ENCODE measurements around the gene MYBPC3. TPM values are rescaled to one million over a fixed set of nuclear protein-coding genes. Genes with fewer than 3 reads are reported as not detected.

Gene MYBPC3
- total and polyA plus RNA-seq, 5 donors: 953 to 1,924 (median 1,256) TPM

DNA sequence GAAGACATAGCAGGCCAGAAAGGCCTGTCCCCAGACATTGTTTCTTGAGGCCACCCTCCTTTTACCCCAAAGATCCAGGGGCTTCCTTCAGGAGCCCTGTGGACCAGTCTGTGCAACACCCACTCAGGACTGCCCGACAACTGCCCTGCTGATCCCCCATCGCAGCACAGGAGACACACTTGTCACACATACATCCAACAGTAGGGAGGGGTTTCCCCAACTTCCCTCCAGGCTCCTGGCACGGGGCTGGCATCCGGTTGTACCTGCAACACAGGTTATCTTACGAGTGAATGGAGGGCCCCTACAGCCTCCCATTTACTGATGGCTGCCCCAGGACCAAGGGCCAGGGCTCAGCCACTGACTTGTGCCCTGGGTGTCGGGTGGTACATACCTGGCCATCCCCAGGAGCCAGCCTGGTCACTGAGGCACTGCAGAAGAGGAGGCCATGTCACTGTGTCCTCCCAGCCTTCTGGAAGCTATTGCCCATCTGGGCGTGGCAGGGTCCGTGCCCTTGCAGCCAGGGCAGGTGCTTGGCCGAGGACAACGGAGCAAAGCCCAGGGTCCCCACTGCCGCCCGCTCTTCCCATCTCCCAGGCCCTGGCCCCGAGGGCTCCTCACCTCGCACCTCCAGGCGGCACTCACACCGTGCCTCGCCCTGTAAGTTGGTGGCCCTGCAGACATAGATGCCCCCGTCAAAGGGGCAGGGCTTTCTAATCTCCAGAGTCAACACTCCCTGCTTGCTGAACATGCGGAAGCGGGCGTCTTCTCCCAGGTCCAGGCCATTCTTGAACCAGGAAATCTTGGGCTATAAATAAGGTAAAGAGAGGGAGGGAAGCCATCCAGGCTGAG is 20.8 kb downstream of the MYBPC3 start:
- H3K27ac ChIP-seq (ENCODE audit: low read length): peak overlapping the region; percentile 44
- no peaks in the 10 kb centered on the region for H3K27me3 ChIP-seq (ENCODE audit: control insufficient read depth, insufficient read depth)
- WGBS: 56% methylated on average over 21 of the region's 21 CpGs
- H3K4me1 ChIP-seq (ENCODE audit: control insufficient read depth, insufficient read depth, low read length): no peaks in the 10 kb centered on the region
- H3K9me3 ChIP-seq (ENCODE audit: control insufficient read depth, low read length): no peaks in the 10 kb centered on the region
- DNase-seq (peak in 2 of 3 donors; percentile 34 to 49), ATAC-seq (no peak)
- no peak overlapping the region for H3K4me3 ChIP-seq (ENCODE audit: low read length)
- intact Hi-C loops (cut with DNase I): no loop called here

DNA sequence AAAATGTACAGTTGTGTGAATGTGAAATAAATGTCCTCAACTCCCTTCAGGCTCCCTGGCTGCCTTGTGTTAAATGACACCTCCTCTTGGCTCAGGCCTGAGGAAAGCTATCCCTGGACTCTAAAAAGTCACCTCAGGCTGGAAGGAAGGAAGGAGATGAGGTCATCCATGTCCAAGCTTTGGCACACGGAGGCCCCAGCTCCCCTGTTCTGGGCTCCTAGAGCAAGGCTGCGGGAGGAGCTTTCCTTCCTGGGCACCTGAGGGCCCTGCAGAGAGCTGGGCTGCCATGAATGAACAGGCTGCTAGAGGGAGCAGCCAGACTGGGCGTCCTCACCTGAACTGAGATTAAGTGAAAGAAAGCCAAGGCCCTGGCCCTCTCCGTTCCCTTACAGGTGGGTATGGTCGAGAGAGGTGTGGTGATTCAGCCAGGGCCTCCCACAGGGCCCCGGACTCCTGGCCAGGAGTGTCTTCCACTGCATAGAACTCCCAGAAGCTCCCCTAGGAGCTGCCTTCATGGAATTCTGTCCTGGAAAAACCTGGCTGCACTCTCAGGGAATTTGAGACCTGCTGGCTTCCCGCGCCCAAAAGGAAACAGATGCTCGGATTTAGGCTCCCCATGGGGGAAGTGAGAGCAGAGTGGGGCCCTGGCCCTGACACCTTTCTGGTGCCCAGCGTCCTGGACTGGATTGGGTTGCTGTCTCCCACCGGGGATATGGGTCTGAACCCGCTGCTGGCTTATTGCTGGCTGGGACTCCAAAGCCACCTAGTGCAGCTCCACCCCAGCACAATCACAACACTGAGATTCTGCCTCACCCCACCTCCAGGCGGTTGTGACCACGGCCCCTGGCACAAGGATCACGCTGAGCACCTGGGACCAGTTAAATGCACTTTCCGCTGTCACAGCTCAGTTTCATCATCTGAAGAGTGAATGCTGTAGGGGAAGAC is 22.2 kb downstream of the MYBPC3 start:
- Histone ChIP-seq H3K4me3 (ENCODE audit: low read length) (no peak overlapping the region), H3K27me3 (ENCODE audit: control insufficient read depth, insufficient read depth) (no peaks in the 10 kb centered on the region), H3K4me1 (ENCODE audit: control insufficient read depth, insufficient read depth, low read length) (no peaks in the 10 kb centered on the region), H3K27ac (ENCODE audit: low read length) (peak overlapping the region; percentile 49), H3K9me3 (ENCODE audit: control insufficient read depth, low read length) (no peaks in the 10 kb centered on the region)
- 45% methylated on average over 16 of the region's 16 CpGs for WGBS
- ATAC-seq (peak; percentile 30 to 51), DNase-seq (peak in 1 of 3 donors; percentile 57)
- intact Hi-C loops (cut with DNase I): no loop called here

DNA sequence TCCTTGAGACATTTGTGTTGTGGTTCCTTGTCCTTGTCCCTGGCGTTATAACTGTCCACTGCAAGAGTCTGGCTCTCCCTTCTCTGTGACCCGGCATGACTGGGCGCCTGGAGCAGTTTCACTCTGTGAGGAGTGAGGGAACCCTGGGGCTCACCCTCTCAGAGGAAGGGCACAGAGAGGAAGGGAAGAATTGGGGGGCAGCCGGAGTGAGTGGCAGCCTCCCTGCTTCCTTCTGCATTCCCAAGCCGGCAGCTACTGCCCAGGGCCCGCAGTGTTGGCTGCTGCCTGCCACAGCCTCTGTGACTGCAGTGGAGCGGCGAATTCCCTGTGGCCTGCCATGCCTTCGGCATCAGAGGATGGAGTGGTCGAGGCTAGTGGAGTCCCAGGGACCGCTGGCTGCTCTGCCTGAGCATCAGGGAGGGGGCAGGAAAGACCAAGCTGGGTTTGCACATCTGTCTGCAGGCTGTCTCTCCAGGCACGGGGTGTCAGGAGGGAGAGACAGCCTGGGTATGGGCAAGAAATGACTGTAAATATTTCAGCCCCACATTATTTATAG is 23.0 kb downstream of the MYBPC3 start:
- intact Hi-C loops (cut with DNase I): no loop called here
- Histone ChIP-seq H3K27ac (ENCODE audit: low read length) (peak overlapping the region; percentile 34), H3K4me1 (ENCODE audit: control insufficient read depth, insufficient read depth, low read length) (no peaks in the 10 kb centered on the region), H3K4me3 (ENCODE audit: low read length) (no peak overlapping the region), H3K27me3 (ENCODE audit: control insufficient read depth, insufficient read depth) (no peaks in the 10 kb centered on the region), H3K9me3 (ENCODE audit: control insufficient read depth, low read length) (no peaks in the 10 kb centered on the region)
- peak in 1 of 2 donors; percentile 0 for ATAC-seq
- WGBS: 44% methylated on average over 12 of the region's 12 CpGs
- DNase-seq: peak in 1 of 3 donors; percentile 56

DNA sequence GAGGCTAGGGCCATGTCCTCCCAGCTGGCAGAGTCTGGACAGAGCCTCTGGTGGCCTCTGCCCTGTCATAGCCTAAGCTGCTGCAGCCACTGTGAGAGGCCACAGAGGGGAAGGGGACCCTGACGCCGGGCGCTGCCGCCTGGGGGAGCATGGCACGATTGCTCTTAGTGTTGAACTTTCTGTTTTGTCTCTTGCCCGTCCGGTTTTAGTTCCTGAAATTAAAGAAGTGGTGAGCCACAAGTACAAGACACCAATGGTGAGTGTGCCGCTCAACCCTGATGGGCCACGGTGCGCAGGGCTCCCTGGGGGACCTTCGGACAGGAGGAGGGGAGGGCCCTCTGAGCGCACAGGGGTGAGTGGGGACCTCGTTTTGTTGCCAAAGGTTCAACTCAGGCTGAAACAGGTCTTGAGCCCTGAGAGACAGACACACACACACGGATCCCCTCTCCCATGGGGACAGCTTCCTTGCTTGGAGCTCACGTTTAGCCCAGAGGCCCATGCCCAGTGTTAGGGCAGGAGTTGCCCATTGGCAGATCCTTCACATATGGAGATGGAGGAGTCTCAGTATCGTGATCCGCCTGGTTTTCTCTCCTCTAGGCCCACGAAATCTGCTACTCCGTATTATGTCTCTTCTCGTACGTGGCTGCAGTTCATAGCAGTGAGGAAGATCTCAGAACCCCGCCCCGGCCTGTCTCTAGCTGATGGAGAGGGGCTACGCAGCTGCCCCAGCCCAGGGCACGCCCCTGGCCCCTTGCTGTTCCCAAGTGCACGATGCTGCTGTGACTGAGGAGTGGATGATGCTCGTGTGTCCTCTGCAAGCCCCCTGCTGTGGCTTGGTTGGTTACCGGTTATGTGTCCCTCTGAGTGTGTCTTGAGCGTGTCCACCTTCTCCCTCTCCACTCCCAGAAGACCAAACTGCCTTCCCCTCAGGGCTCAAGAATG is 23.8 kb downstream of the MYBPC3 start:
- 68% methylated on average over 29 of the region's 29 CpGs for WGBS
- Histone ChIP-seq H3K9me3 (ENCODE audit: control insufficient read depth, low read length) (no peaks in the 10 kb centered on the region), H3K27me3 (ENCODE audit: control insufficient read depth, insufficient read depth) (no peaks in the 10 kb centered on the region), H3K4me3 (ENCODE audit: low read length) (no peak overlapping the region), H3K4me1 (ENCODE audit: control insufficient read depth, insufficient read depth, low read length) (no peaks in the 10 kb centered on the region), H3K27ac (ENCODE audit: low read length) (peak overlapping the region; percentile 34)
- intact Hi-C loops (cut with DNase I): no loop called here
- ATAC-seq (peak in 1 of 2 donors; percentile 3), DNase-seq (peak in 1 of 3 donors; percentile 55)

DNA sequence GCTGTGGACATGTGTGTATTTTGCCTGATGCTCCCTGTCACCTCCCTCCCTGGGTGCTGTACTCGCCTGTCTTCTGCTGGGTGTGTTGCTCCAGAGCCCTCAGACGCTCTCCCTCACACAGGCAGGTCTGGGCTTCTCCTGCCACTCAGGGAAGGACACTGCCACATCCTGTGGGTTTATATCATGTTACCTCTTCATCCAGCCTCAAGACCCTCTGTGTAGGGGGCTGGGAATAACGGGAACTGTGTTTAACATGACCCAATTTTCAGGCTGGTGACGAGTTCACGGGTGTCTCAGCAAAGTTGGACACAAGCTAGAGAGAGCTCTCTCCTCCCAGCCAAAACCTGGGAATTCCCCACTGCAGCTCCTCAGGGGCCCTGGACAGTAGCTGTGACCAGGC is 24.6 kb downstream of the MYBPC3 start:
- DNase-seq: no peak
- Histone ChIP-seq H3K27me3 (ENCODE audit: control insufficient read depth, insufficient read depth) (no peaks in the 10 kb centered on the region), H3K27ac (ENCODE audit: low read length) (peak overlapping the region; percentile 33), H3K4me3 (ENCODE audit: low read length) (no peak overlapping the region), H3K9me3 (ENCODE audit: control insufficient read depth, low read length) (no peaks in the 10 kb centered on the region), H3K4me1 (ENCODE audit: control insufficient read depth, insufficient read depth, low read length) (no peaks in the 10 kb centered on the region)
- intact Hi-C loops (cut with DNase I): no loop called here
- WGBS: 70% methylated on average over 5 of the region's 5 CpGs
- peak in 1 of 2 donors; percentile 1 for ATAC-seq

DNA sequence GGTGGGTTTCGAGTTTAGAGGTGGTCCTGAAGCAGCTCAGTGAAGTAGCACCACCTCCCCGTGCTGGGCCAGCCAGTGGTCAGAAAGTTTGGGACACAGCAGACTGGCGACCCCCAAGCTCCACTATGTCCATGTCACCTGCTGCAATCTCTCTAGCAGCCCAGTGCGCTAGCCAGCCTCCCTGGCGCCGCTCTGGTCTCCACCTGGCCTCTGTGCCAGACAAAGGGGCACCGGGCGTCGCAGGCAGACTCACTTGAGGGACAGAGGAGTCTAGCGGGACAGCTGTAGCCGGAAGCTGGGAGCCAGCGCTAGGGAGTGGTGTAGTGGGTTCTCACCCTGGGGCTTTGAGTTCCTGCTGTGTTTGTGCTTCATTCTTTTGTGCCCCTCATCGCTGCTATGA is 25.5 kb downstream of the MYBPC3 start:
- Histone ChIP-seq H3K27me3 (ENCODE audit: control insufficient read depth, insufficient read depth) (no peaks in the 10 kb centered on the region), H3K9me3 (ENCODE audit: control insufficient read depth, low read length) (no peaks in the 10 kb centered on the region), H3K27ac (ENCODE audit: low read length) (peak overlapping the region; percentile 41), H3K4me3 (ENCODE audit: low read length) (no peak overlapping the region), H3K4me1 (ENCODE audit: control insufficient read depth, insufficient read depth, low read length) (no peaks in the 10 kb centered on the region)
- 74% methylated on average over 13 of the region's 13 CpGs for WGBS
- intact Hi-C loops (cut with DNase I): no loop called here
- DNase-seq (peak in 1 of 3 donors; percentile 66), ATAC-seq (peak; percentile 1)

DNA sequence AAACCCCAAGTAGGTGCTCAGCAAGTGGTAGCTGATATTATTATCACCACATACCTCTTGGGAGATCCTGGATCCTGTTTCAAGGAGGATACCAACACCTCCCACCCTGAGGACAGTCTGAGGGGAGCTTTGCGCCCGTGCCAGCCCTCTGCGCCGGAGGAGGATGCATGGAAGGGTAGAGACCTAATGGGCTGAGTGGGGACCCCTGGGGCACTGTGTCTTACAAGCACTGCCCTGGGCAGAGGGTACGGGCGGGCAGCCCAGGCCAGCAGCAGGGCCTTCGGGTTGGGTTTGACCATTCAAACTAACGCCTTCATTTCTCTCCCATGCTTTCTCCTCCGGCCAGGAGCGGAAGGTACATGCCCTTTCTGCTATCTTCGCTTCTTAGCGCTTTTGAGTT is 26.3 kb downstream of the MYBPC3 start:
- DNase-seq (peak in 1 of 3 donors; percentile 56), ATAC-seq (peak; percentile 2 to 7)
- H3K27ac ChIP-seq (ENCODE audit: low read length): peak overlapping the region; percentile 30

DNA sequence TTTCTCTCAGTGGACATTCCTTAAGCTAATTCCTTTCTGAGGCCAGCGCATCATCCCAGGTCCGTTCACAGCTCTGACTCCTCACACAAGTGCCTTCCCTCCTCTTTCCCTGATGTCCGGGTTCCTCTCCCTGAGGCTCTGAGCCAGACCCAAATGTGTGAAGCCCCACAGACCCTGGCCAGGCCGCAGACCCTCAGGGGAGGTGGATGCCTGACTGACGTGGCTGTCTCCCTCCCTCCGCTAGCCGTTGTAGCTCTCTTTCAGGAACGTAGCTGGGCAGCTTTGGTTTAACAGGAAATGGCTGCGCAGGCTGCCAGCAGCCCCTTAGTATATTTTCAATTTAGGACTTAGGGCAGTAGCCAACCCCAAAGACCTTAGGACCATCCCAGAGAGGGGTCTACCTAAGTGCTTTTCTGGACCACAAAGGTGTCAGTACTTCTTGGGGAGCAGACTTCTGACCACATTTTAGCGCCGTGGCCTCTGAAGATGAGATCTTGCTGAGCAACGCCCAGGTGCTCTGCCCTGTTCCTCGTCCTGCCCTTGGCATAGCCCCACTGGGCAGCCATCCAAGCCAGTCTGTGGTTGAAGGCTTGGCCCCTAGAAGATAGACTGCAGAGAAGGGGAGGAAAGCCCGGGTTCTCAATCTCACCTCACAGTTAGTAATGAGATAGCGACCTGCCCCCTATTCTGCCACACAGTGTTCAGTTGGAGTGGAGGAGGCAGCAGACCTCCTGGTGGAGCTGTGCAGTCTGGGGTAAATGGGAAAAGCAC is 27.0 kb downstream of the MYBPC3 start:
- Histone ChIP-seq H3K4me1 (ENCODE audit: control insufficient read depth, insufficient read depth, low read length) (no peaks in the 10 kb centered on the region), H3K27ac (ENCODE audit: low read length) (no peak overlapping the region), H3K4me3 (ENCODE audit: low read length) (no peak overlapping the region), H3K9me3 (ENCODE audit: control insufficient read depth, low read length) (no peaks in the 10 kb centered on the region), H3K27me3 (ENCODE audit: control insufficient read depth, insufficient read depth) (no peaks in the 10 kb centered on the region)
- DNase-seq (peak in 1 of 3 donors; percentile 66), ATAC-seq (no peak)
- intact Hi-C loops (cut with DNase I): no loop called here
- WGBS: 68% methylated on average over 15 of the region's 15 CpGs

More for the DNA sequence above, 26.3 kb downstream of the MYBPC3 start:
- intact Hi-C loops (cut with DNase I): no loop called here
- Histone ChIP-seq H3K27me3 (ENCODE audit: control insufficient read depth, insufficient read depth) (no peaks in the 10 kb centered on the region), H3K9me3 (ENCODE audit: control insufficient read depth, low read length) (no peaks in the 10 kb centered on the region), H3K4me3 (ENCODE audit: low read length) (no peak overlapping the region), H3K4me1 (ENCODE audit: control insufficient read depth, insufficient read depth, low read length) (no peaks in the 10 kb centered on the region)
- 81% methylated on average over 12 of the region's 12 CpGs for WGBS

DNA sequence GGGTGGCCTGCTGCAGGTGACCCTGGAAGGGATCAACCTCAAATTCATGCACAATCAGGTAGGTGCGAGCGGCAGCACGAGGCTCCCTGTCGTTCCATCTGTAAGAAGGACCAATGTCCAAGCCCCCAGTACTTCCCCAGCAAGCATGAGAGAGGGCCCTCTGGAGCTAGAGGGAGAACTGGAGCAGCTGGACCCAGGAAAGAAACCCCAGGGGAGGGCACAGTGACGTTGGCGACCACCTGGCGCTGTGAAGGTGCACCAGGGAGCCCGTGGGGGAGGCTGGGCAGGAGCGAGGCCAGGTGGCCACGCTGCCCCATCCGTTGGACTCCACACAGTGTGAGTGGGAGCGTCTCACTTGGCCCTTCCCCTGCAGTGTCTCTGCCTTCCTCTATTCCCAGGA is 28.0 kb downstream of the MYBPC3 start:
- Histone ChIP-seq H3K4me3 (ENCODE audit: low read length) (no peak overlapping the region), H3K27me3 (ENCODE audit: control insufficient read depth, insufficient read depth) (no peaks in the 10 kb centered on the region), H3K9me3 (ENCODE audit: control insufficient read depth, low read length) (no peaks in the 10 kb centered on the region), H3K27ac (ENCODE audit: low read length) (no peak overlapping the region), H3K4me1 (ENCODE audit: control insufficient read depth, insufficient read depth, low read length) (no peaks in the 10 kb centered on the region)
- no peak for ATAC-seq
- 86% methylated on average over 12 of the region's 12 CpGs for WGBS
- intact Hi-C loops (cut with DNase I): no loop called here
- DNase-seq: peak in 1 of 3 donors; percentile 42
